ENCODE results near the gene SLC34A3. TPM values are rescaled to one million over a fixed set of nuclear protein-coding genes. Genes with fewer than 3 reads are reported as not detected.

Gene SLC34A3
- total and polyA plus RNA-seq, 2 donors (not counting 1 experiment from before 2014, with no cell fraction given): not detected

- Histone ChIP-seq H2AFZ (ENCODE audit: insufficient read depth, low read depth, low read length, poor library complexity, severe bottlenecking) (no peak overlapping the region), H3K27ac (ENCODE audit: low read length in 2 of 2) (no peak overlapping the region), H3K27me3 (replicated peaks in 1 of 4; ENCODE audit: control extremely low read depth in 1 of 4, control insufficient read depth in 3 of 4, insufficient read depth in 4 of 4, low read length in 3 of 4) (no peaks in the 10 kb centered on the region), H3K9ac (ENCODE audit: low read length) (no peak overlapping the region), H3K4me1 (ENCODE audit: control insufficient read depth in 2 of 2, insufficient read depth in 2 of 2, low read length in 2 of 2) (peaks cover 9 to 25% of the 10 kb centered on the region in 2 donors), H3K36me3 (replicated peaks in 1 of 2; ENCODE audit: control extremely low read depth in 1 of 2, control insufficient read depth in 1 of 2, extremely low read depth in 1 of 2, insufficient read depth in 2 of 2, low read length in 1 of 2) (no peaks in the 10 kb centered on the region), H3K4me3 (ENCODE audit: control extremely low read depth in 1 of 5, extremely low read depth in 1 of 5, insufficient read depth in 1 of 5, low read depth in 2 of 5, low read length in 4 of 5) (no peak overlapping the region), H3K4me2 (replicated peaks; ENCODE audit: low read depth, low read length, poor library complexity, severe bottlenecking) (no peak overlapping the region), H3K79me2 (ENCODE audit: control insufficient read depth, insufficient read depth, low read length) (no peaks in the 10 kb centered on the region), H3K9me3 (ENCODE audit: control extremely low read depth in 1 of 3, control insufficient read depth in 2 of 3, insufficient read depth in 1 of 3, low read length in 2 of 3) (no peaks in the 10 kb centered on the region), H4K20me1 (ENCODE audit: control insufficient read depth, insufficient read depth, low read length, poor library complexity, severe bottlenecking) (no peaks in the 10 kb centered on the region)
- TF ChIP-seq EZH2 (IDR thresholded peaks at IDR 0.05; ENCODE audit: borderline replicate concordance, insufficient read depth, low read depth, low read length, poor library complexity, severe bottlenecking) (no peak), CTCF (IDR thresholded peaks at IDR 0.05) (no peak)
- H3K27ac Mint-ChIP-seq: no peak overlapping the region
- POLR2A ChIA-PET: interaction anchor here (0.6 to 1.1 kb wide), 2 partner anchors 19 to 107 kb away, joined by 3 to 6 read pairs; partner anchors contain the start of gene TPRN
- 92% methylated on average over 52 of the region's 52 CpGs for WGBS (ENCODE audit: insufficient coverage)
- no peak for DNase-seq
- H3K27me3 Mint-ChIP-seq: no peaks in the 10 kb centered on the region
- CTCF ChIA-PET: interaction anchor here (0.6 kb wide), 1 partner anchor 16 kb away, joined by 3 read pairs; no protein-coding TSS in a partner anchor
- peaks cover 12% of the 10 kb centered on the region for H3K4me1 Mint-ChIP-seq
- ATAC-seq (ENCODE audit: low read depth): no peak
- no peaks in the 10 kb centered on the region for H3K9me3 Mint-ChIP-seq (ENCODE audit: insufficient read depth)
- peak overlapping the region; percentile 57 for H3K4me3 Mint-ChIP-seq
- intact Hi-C loops (cut with micrococcal nuclease): loop anchor here (5.0 kb wide), 1 partner anchor 387 kb away; the partner anchor contains the start of gene ARRDC1
These were observed 10.2 kb upstream of the SLC34A3 start for GRCh38 chr9:137220317-137221094.

DNA sequence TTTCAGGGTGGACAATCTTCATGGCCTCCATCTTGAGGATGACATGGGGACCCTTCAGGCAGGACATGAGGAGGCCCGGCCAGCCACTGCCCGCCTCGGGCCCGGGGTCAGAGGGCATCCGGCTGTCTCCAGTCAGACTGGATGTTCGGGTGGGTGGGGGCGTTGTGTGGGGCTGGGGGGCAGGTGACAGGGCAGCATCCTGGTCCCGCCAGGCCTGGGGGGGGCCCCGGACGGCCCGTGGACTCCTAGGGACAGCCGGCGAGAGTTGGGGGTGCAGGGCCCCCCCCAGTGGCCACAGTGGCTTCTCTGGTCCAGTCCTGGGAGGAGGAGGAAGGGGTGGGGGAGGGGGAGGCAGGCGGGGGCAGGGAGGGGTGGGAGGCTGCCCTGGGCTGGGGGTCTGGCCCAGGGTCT, 9.6 kb upstream of the SLC34A3 start:
- CTCF ChIA-PET: no interaction called here
- ATAC-seq (ENCODE audit: low read depth) (no peak), DNase-seq (no peak)
- H3K4me2 ChIP-seq (replicated peaks; ENCODE audit: low read depth, low read length, poor library complexity, severe bottlenecking): peak overlapping the region; percentile 95
- H3K4me3 ChIP-seq (ENCODE audit: control extremely low read depth in 1 of 5, extremely low read depth in 1 of 5, insufficient read depth in 1 of 5, low read depth in 2 of 5, low read length in 4 of 5): no peak overlapping the region
- H3K9me3 ChIP-seq (ENCODE audit: control extremely low read depth in 1 of 3, control insufficient read depth in 2 of 3, insufficient read depth in 1 of 3, low read length in 2 of 3): no peaks in the 10 kb centered on the region
- 97% methylated on average over 6 of the region's 14 CpGs for WGBS (ENCODE audit: insufficient coverage)
- no peaks in the 10 kb centered on the region for H3K36me3 ChIP-seq (replicated peaks in 1 of 2; ENCODE audit: control extremely low read depth in 1 of 2, control insufficient read depth in 1 of 2, extremely low read depth in 1 of 2, insufficient read depth in 2 of 2, low read length in 1 of 2)
- no peak overlapping the region for H3K27ac ChIP-seq (ENCODE audit: low read length in 2 of 2)
- Mint-ChIP-seq H3K4me1 (peaks cover 12% of the 10 kb centered on the region), H3K27me3 (no peaks in the 10 kb centered on the region), H3K27ac (no peak overlapping the region), H3K4me3 (peak overlapping the region; percentile 57), H3K9me3 (ENCODE audit: insufficient read depth) (no peaks in the 10 kb centered on the region)
- intact Hi-C loops (cut with micrococcal nuclease): loop anchor here (5.0 kb wide), 1 partner anchor 386 kb away; the partner anchor contains the start of gene ARRDC1
- POLR2A ChIA-PET: no interaction called here
- peaks cover 9 to 25% of the 10 kb centered on the region in 2 donors for H3K4me1 ChIP-seq (ENCODE audit: control insufficient read depth in 2 of 2, insufficient read depth in 2 of 2, low read length in 2 of 2)
- no peak for TF ChIP-seq CTCF (IDR thresholded peaks at IDR 0.05)
- TF ChIP-seq EZH2 (IDR thresholded peaks at IDR 0.05; ENCODE audit: borderline replicate concordance, insufficient read depth, low read depth, low read length, poor library complexity, severe bottlenecking): no peak
- no peaks in the 10 kb centered on the region for H3K79me2 ChIP-seq (ENCODE audit: control insufficient read depth, insufficient read depth, low read length)
- no peak overlapping the region for H2AFZ ChIP-seq (ENCODE audit: insufficient read depth, low read depth, low read length, poor library complexity, severe bottlenecking)
- no peaks in the 10 kb centered on the region for H4K20me1 ChIP-seq (ENCODE audit: control insufficient read depth, insufficient read depth, low read length, poor library complexity, severe bottlenecking)
- no peak overlapping the region for H3K9ac ChIP-seq (ENCODE audit: low read length)
- peaks cover 0 to 2% (median 0%) of the 10 kb centered on the region in 4 experiments for H3K27me3 ChIP-seq (replicated peaks in 1 of 4; ENCODE audit: control extremely low read depth in 1 of 4, control insufficient read depth in 3 of 4, insufficient read depth in 4 of 4, low read length in 3 of 4)

Data from B cell (primary cell).